Measurements from ENCODE around the gene CADM4.

The CADM4 gene

GRCh38 chr19:43578787-43579186 is 60.9 kb downstream of the CADM4 start:
- no peak for DNase-seq

- no peak for DNase-seq
These were observed 63.4 kb downstream of the CADM4 start for GRCh38 chr19:43575955-43576878.

GRCh38 chr19:43575156-43575950 is 64.3 kb downstream of the CADM4 start, which contains the start of the genes PINLYP and XRCC1:
Gene PINLYP (plus strand): TSS chr19:43575801. CDS start chr19:43577192, 1,391 bp downstream.
Gene XRCC1 (minus strand): TSS chr19:43575527. CDS start chr19:43575458, 69 bp downstream.
- DNase-seq = peak; percentile 91 to 99 (median 94)

- DNase-seq = no peak
These were observed 65.1 kb downstream of the CADM4 start for GRCh38 chr19:43574424-43575155.

Data from T-helper 2 cell (primary cell).